ES-I3 (cell line): ENCODE data around the gene PDSS1.

Experiments
- H3K36me3 ChIP-seq: 2 replicates; pipeline ENCODE4 v1.6.1; 2013; ENCODE audit warnings: mild to moderate bottlenecking, low read length, control low read depth, moderate library complexity; ENCODE audit not compliant: insufficient read depth
- H3K4me1 ChIP-seq: 2 replicates; pipeline ENCODE4 v1.6.1; 2013; ENCODE audit warnings: mild to moderate bottlenecking, control low read depth, low read length; ENCODE audit not compliant: insufficient read depth
- H3K9ac ChIP-seq: 2 replicates; pipeline ENCODE4 v1.6.1; 2013; ENCODE audit warnings: low read depth, mild to moderate bottlenecking, low read length, moderate library complexity
- H3K9me3 ChIP-seq: 2 replicates; pipeline ENCODE4 v1.6.1; 2013; ENCODE audit warnings: mild to moderate bottlenecking, low read length, moderate library complexity; ENCODE audit not compliant: control insufficient read depth, insufficient read depth

PDSS1 gene

GRCh38 chr10:26739071-26739631, 41.6 kb downstream of the PDSS1 start:
- Histone ChIP-seq H3K9me3 (no peaks in the 10 kb centered on the region), H3K36me3 (peaks cover 19% of the 10 kb centered on the region), H3K4me1 (peaks cover 7% of the 10 kb centered on the region; the same call in 1 of the 2 replicates), H3K9ac (no peak overlapping the region)

- no peak overlapping the region for H3K9ac ChIP-seq
- H3K9me3 ChIP-seq, result no peaks in the 10 kb centered on the region
- peaks cover 7% of the 10 kb centered on the region; the same call in 1 of the 2 replicates for H3K4me1 ChIP-seq
- peaks cover 5% of the 10 kb centered on the region; the same call in 1 of the 2 replicates for H3K36me3 ChIP-seq
Observed at GRCh38 chr10:26741368-26741767, 43.9 kb downstream of the PDSS1 start.

GRCh38 chr10:26743091-26743490, 45.6 kb downstream of the PDSS1 start:
- Histone ChIP-seq H3K4me1 (peaks cover 7% of the 10 kb centered on the region; the same call in 1 of the 2 replicates), H3K9me3 (no peaks in the 10 kb centered on the region), H3K9ac (no peak overlapping the region), H3K36me3 (peaks cover 4% of the 10 kb centered on the region; the same call in 1 of the 2 replicates)

GRCh38 chr10:26743841-26744240, 46.3 kb downstream of the PDSS1 start:
- Histone ChIP-seq H3K9me3 (no peaks in the 10 kb centered on the region), H3K36me3 (peaks cover 4% of the 10 kb centered on the region; the same call in 1 of the 2 replicates)

GRCh38 chr10:26746061-26746460, 48.6 kb downstream of the PDSS1 start:
- Histone ChIP-seq H3K9ac (no peak overlapping the region), H3K9me3 (no peaks in the 10 kb centered on the region), H3K36me3 (no peaks in the 10 kb centered on the region; the same call in 1 of the 2 replicates), H3K4me1 (peaks cover 7% of the 10 kb centered on the region; the same call in 1 of the 2 replicates)

More at GRCh38 chr10:26743841-26744240, 46.3 kb downstream of the PDSS1 start:
- Histone ChIP-seq H3K4me1 (peaks cover 7% of the 10 kb centered on the region; the same call in 1 of the 2 replicates), H3K9ac (no peak overlapping the region)

- H3K9me3 ChIP-seq, result no peaks in the 10 kb centered on the region
- H3K9ac ChIP-seq, result no peak overlapping the region
- no peaks in the 10 kb centered on the region for H3K36me3 ChIP-seq
Observed at GRCh38 chr10:26755443-26755903, 58.0 kb downstream of the PDSS1 start.

GRCh38 chr10:26759008-26759407, 61.5 kb downstream of the PDSS1 start:
- Histone ChIP-seq H3K36me3 (no peaks in the 10 kb centered on the region), H3K9me3 (no peaks in the 10 kb centered on the region), H3K9ac (no peak overlapping the region), H3K4me1 (peaks cover 13% of the 10 kb centered on the region)

More at GRCh38 chr10:26755443-26755903, 58.0 kb downstream of the PDSS1 start:
- peaks cover 13% of the 10 kb centered on the region for H3K4me1 ChIP-seq

GRCh38 chr10:26765549-26765948, 68.0 kb downstream of the PDSS1 start:
- peaks cover 4% of the 10 kb centered on the region; the same call in 1 of the 2 replicates for H3K4me1 ChIP-seq
- H3K36me3 ChIP-seq, result no peaks in the 10 kb centered on the region
- no peaks in the 10 kb centered on the region for H3K9me3 ChIP-seq
- H3K9ac ChIP-seq, result no peak overlapping the region

- Histone ChIP-seq H3K9me3 (no peaks in the 10 kb centered on the region), H3K9ac (no peak overlapping the region), H3K36me3 (no peaks in the 10 kb centered on the region), H3K4me1 (peaks cover 10% of the 10 kb centered on the region; the same call in 1 of the 2 replicates)
Observed at GRCh38 chr10:26770069-26770468, 72.6 kb downstream of the PDSS1 start.

GRCh38 chr10:26773633-26774032, 76.1 kb downstream of the PDSS1 start:
- H3K36me3 ChIP-seq, result no peaks in the 10 kb centered on the region
- H3K4me1 ChIP-seq, result peaks cover 18% of the 10 kb centered on the region; the same call in 1 of the 2 replicates
- no peak overlapping the region for H3K9ac ChIP-seq
- H3K9me3 ChIP-seq, result no peaks in the 10 kb centered on the region

GRCh38 chr10:26776258-26776657, 78.8 kb downstream of the PDSS1 start:
- Histone ChIP-seq H3K9me3 (no peaks in the 10 kb centered on the region), H3K9ac (no peak overlapping the region), H3K4me1 (peaks cover 19% of the 10 kb centered on the region), H3K36me3 (no peaks in the 10 kb centered on the region)

GRCh38 chr10:26777686-26778085, 80.2 kb downstream of the PDSS1 start:
- peaks cover 27% of the 10 kb centered on the region for H3K4me1 ChIP-seq
- H3K36me3 ChIP-seq, result no peaks in the 10 kb centered on the region
- no peaks in the 10 kb centered on the region for H3K9me3 ChIP-seq
- H3K9ac ChIP-seq, result no peak overlapping the region

- H3K4me1 ChIP-seq, result peaks cover 27% of the 10 kb centered on the region
- no peak overlapping the region for H3K9ac ChIP-seq
- H3K9me3 ChIP-seq, result no peaks in the 10 kb centered on the region
- H3K36me3 ChIP-seq, result no peaks in the 10 kb centered on the region
Observed at GRCh38 chr10:26779176-26779860, 81.8 kb downstream of the PDSS1 start.

- H3K9ac ChIP-seq, result no peak overlapping the region
- H3K4me1 ChIP-seq, result peaks cover 30% of the 10 kb centered on the region
- no peaks in the 10 kb centered on the region for H3K9me3 ChIP-seq
- no peaks in the 10 kb centered on the region for H3K36me3 ChIP-seq
Observed at GRCh38 chr10:26780106-26780792, 82.7 kb downstream of the PDSS1 start.
